GM12878 (cell line): ENCODE data around the gene IL21.

Experiments
- CEBPB ChIP-seq, 2 experiments: fragments of 150-350 bp in 1 of 2; IDR thresholded peaks; 2 replicates each; pipeline ENCODE4 v1.6.1; 2012 to 2014; ENCODE audit warnings: low read depth in 2 of 2, low read length in 2 of 2, borderline replicate concordance in 1 of 2, inconsistent platforms in 1 of 2
- CTCF ChIP-seq, 3 experiments: IDR thresholded peaks in 2 of 3; conservative IDR thresholded peaks in 1 of 3; 2 replicates each; pipeline ENCODE4 v1.5.1; 2011; ENCODE audit warnings: low read depth in 3 of 3, low read length in 3 of 3, mild to moderate bottlenecking in 3 of 3, control low read depth in 2 of 3, moderate library complexity in 2 of 3, inconsistent platforms in 1 of 3, mixed read lengths in 1 of 3; ENCODE audit not compliant: control insufficient read depth in 2 of 3, insufficient read depth in 1 of 3; ENCODE audit errors: extremely low read depth in 1 of 3
- E4F1 ChIP-seq: fragments of 450-650 bp; IDR thresholded peaks from 2 replicates; pipeline ENCODE4 v1.6.1; 2018; ENCODE audit warnings: borderline replicate concordance, mild to moderate bottlenecking; ENCODE audit not compliant: partially characterized antibody
- EZH2 ChIP-seq: IDR thresholded peaks from 2 replicates; pipeline ENCODE4 v1.6.1; 2012; ENCODE audit warnings: low read depth, mild to moderate bottlenecking, control low read depth, inconsistent platforms, low read length, borderline replicate concordance; ENCODE audit not compliant: control insufficient read depth
- GABPA ChIP-seq: IDR thresholded peaks from 2 replicates; pipeline ENCODE4 v1.6.1; 2014; ENCODE audit warnings: antibody characterized with exemption, low read depth, mild to moderate bottlenecking, inconsistent platforms
- HDGF ChIP-seq: fragments of 450-650 bp; IDR thresholded peaks from 2 replicates; pipeline ENCODE4 v1.6.1; 2016; ENCODE audit warnings: antibody characterized with exemption
- MLLT1 ChIP-seq: fragments of 450-650 bp; IDR thresholded peaks from 2 replicates; pipeline ENCODE4 v1.6.1; 2016; ENCODE audit warnings: mild to moderate bottlenecking
- PAX5 ChIP-seq: IDR thresholded peaks from 2 replicates; pipeline ENCODE4 v1.6.1; 2011; ENCODE audit warnings: low read depth, low read length, borderline replicate concordance
- POLR2A ChIP-seq: IDR thresholded peaks from 2 replicates; pipeline ENCODE4 v1.6.1; 2011; ENCODE audit warnings: low read depth, mild to moderate bottlenecking, low read length
- REST ChIP-seq: IDR thresholded peaks from 2 replicates; pipeline ENCODE4 v1.6.1; 2012; ENCODE audit warnings: mild to moderate bottlenecking, low read depth, low read length
- STAT1 ChIP-seq: fragments of 450-650 bp; conservative IDR thresholded peaks from 2 replicates; pipeline ENCODE4 v1.6.1; 2014; ENCODE audit warnings: antibody characterized with exemption, mild to moderate bottlenecking
- USF1 ChIP-seq: IDR thresholded peaks from 2 replicates; pipeline ENCODE4 v1.6.1; 2011; ENCODE audit warnings: borderline replicate concordance, low read depth, mild to moderate bottlenecking, moderate library complexity, mixed read lengths, low read length; ENCODE audit not compliant: insufficient read depth; ENCODE audit errors: extremely low read length

GRCh38 chr4:122647656-122648055, 26.8 kb upstream of the IL21 start:
- TF ChIP-seq USF1, result no peak
- TF ChIP-seq PAX5, result no peak
- no peak for TF ChIP-seq EZH2
- TF ChIP-seq CTCF (IDR thresholded peaks at IDR 0.05 in 2 of 3, conservative IDR thresholded peaks at IDR 0.05 in 1 of 3; ENCODE audit: control insufficient read depth in 2 of 3, extremely low read depth in 1 of 3, insufficient read depth in 1 of 3, low read depth in 3 of 3, low read length in 3 of 3), result no peak
- no peak for TF ChIP-seq CEBPB (IDR thresholded peaks at IDR 0.05; ENCODE audit: borderline replicate concordance in 1 of 2, low read depth in 2 of 2, low read length in 2 of 2)
- TF ChIP-seq GABPA, result no peak
- TF ChIP-seq REST, result no peak
- no peak for TF ChIP-seq POLR2A
- no peak for TF ChIP-seq E4F1
- TF ChIP-seq HDGF, result no peak
- TF ChIP-seq STAT1, result no peak
- TF ChIP-seq MLLT1, result no peak
